Prostate gland (tissue), 2 donors: ENCODE data around the gene GADL1. TPM values are rescaled to one million over a fixed set of nuclear protein-coding genes. Genes with fewer than 3 reads are reported as not detected.

ENCODE experiments used
- DNase-seq: peaks from one replicate; pipeline ENCODE4 v3.0.0-alpha.2; 2019; ENCODE audit warnings: low spot score
- H3K27ac ChIP-seq, 2 donors: fragments of 200-600 bp; sonication (generic); 2 replicates each; pipeline ENCODE4 v1.5.1; 2017 to 2019
- H3K27me3 ChIP-seq: fragments of 200-600 bp; sonication (generic); replicated peaks from 2 replicates; pipeline ENCODE4 v1.5.1; 2019; ENCODE audit not compliant: insufficient read depth
- H3K36me3 ChIP-seq, 2 donors: fragments of 200-600 bp; sonication (generic); 1 replicate in 1 of 2; 2 replicates in 1 of 2; pipeline versions ENCODE4 v1.5.1 to v1.8.1; 2017 to 2019
- H3K4me1 ChIP-seq: fragments of 200-600 bp; sonication (generic); replicated peaks from 2 replicates; pipeline ENCODE4 v1.5.1; 2019
- H3K4me3 ChIP-seq, 2 donors: fragments of 200-600 bp; sonication (generic); 2 replicates each; pipeline ENCODE4 v1.5.1; 2017 to 2019
- H3K9me3 ChIP-seq: fragments of 200-600 bp; sonication (generic); 2 replicates; pipeline ENCODE4 v1.5.1; 2017
- CTCF ChIP-seq, 4 experiments: fragments of 200-600 bp in 2 of 4; fragments of 450-650 bp in 2 of 4; sonication (generic) in 2 of 4; IDR thresholded peaks; 1 replicate in 3 of 4; 2 replicates in 1 of 4; pipeline ENCODE4 v1.5.1; 2016 to 2019; ENCODE audit warnings: antibody characterized with exemption in 4 of 4, mild to moderate bottlenecking in 2 of 4, moderate library complexity in 2 of 4
- POLR2A ChIP-seq: fragments of 450-650 bp; IDR thresholded peaks from one replicate; pipeline ENCODE4 v1.6.1; 2016; ENCODE audit warnings: antibody characterized with exemption, mild to moderate bottlenecking
- POLR2AphosphoS5 ChIP-seq: sonication (generic); formaldehyde crosslinking; IDR thresholded peaks from one replicate; pipeline ENCODE4 v1.6.1; 2017; ENCODE audit warnings: antibody characterized with exemption
- WGBS: methylation state at CpG from one replicate; pipeline ENCODE4 v1.1.5; 2018; 5-methylcytosine and 5-hydroxymethylcytosine counted together
- intact Hi-C: fragments of 100-400 bp; cut with DNase I; formaldehyde crosslinking; loops from one replicate; pipeline ENCODE4 v1.14.2; 2022
- total RNA-seq, 2 donors: library from RNA; depleted of rRNA; stranded (reverse); fragments of >200 nt; gene quantifications; one replicate each; pipeline ENCODE4 v1.1.0, GENCODE V29; 2016

GADL1 gene
- total RNA-seq, 2 donors from 2014 or later = not detected

GRCh38 chr3:30723211-30723610, 171.2 kb downstream of the GADL1 start:
- intact Hi-C loops = no loop called here
- no peak for DNase-seq
- H3K27me3 ChIP-seq = no peaks in the 10 kb centered on the region
- H3K4me3 ChIP-seq = no peak overlapping the region
- no peak overlapping the region for H3K27ac ChIP-seq
- H3K4me1 ChIP-seq = no peaks in the 10 kb centered on the region
- no peaks in the 10 kb centered on the region for H3K36me3 ChIP-seq
- WGBS = 93% methylated on average over 1 of the region's 1 CpG
- H3K9me3 ChIP-seq = no peaks in the 10 kb centered on the region
- TF ChIP-seq POLR2AphosphoS5 = no peak
- TF ChIP-seq CTCF (IDR thresholded peaks at IDR 0.05) = no peak
- no peak for TF ChIP-seq POLR2A

- no peaks in the 10 kb centered on the region for H3K9me3 ChIP-seq
- H3K27me3 ChIP-seq = no peaks in the 10 kb centered on the region
- H3K4me1 ChIP-seq = no peaks in the 10 kb centered on the region
- no peak overlapping the region for H3K27ac ChIP-seq
- no peaks in the 10 kb centered on the region for H3K36me3 ChIP-seq
- DNase-seq = no peak
- WGBS = 43% methylated on average over 2 of the region's 2 CpGs
- no peak overlapping the region for H3K4me3 ChIP-seq
- TF ChIP-seq POLR2A (no peak), POLR2AphosphoS5 (no peak), CTCF (IDR thresholded peaks at IDR 0.05) (no peak)
- intact Hi-C loops = no loop called here
Observed at GRCh38 chr3:30721314-30721634, 173.2 kb downstream of the GADL1 start.

GRCh38 chr3:30720586-30721313, 173.7 kb downstream of the GADL1 start:
- Histone ChIP-seq H3K36me3 (no peaks in the 10 kb centered on the region), H3K27me3 (no peaks in the 10 kb centered on the region), H3K27ac (no peak overlapping the region), H3K4me3 (no peak overlapping the region), H3K4me1 (no peaks in the 10 kb centered on the region), H3K9me3 (no peaks in the 10 kb centered on the region)
- intact Hi-C loops = no loop called here
- 72% methylated on average over 5 of the region's 5 CpGs for WGBS
- no peak for TF ChIP-seq POLR2A
- no peak for TF ChIP-seq POLR2AphosphoS5
- no peak for TF ChIP-seq CTCF (IDR thresholded peaks at IDR 0.05)
- no peak for DNase-seq

- Histone ChIP-seq H3K27me3 (no peaks in the 10 kb centered on the region), H3K27ac (no peak overlapping the region), H3K9me3 (no peaks in the 10 kb centered on the region), H3K4me3 (no peak overlapping the region), H3K4me1 (no peaks in the 10 kb centered on the region), H3K36me3 (no peaks in the 10 kb centered on the region)
- 92% methylated on average over 3 of the region's 3 CpGs for WGBS
- intact Hi-C loops = no loop called here
- no peak for DNase-seq
- no peak for TF ChIP-seq CTCF (IDR thresholded peaks at IDR 0.05)
- no peak for TF ChIP-seq POLR2A
- no peak for TF ChIP-seq POLR2AphosphoS5
Observed at GRCh38 chr3:30719536-30719935, 174.9 kb downstream of the GADL1 start.

GRCh38 chr3:30713885-30714503, 180.5 kb downstream of the GADL1 start:
- intact Hi-C loops = no loop called here
- Histone ChIP-seq H3K27ac (no peak overlapping the region), H3K36me3 (no peaks in the 10 kb centered on the region), H3K27me3 (no peaks in the 10 kb centered on the region), H3K4me1 (no peaks in the 10 kb centered on the region), H3K4me3 (no peak overlapping the region), H3K9me3 (no peaks in the 10 kb centered on the region)
- 100% methylated on average over 3 of the region's 3 CpGs for WGBS
- TF ChIP-seq CTCF (IDR thresholded peaks at IDR 0.05) (no peak), POLR2AphosphoS5 (no peak), POLR2A (no peak)
- no peak for DNase-seq
